ENCODE results near the gene IL32. TPM values are rescaled to one million over a fixed set of nuclear protein-coding genes. Genes with fewer than 3 reads are reported as not detected.
"Not testable (repeated sequence)": the region's sequence is repeated elsewhere in the genome, so short reads cannot be mapped to it uniquely, and the experiment has no call there.

Gene IL32
- total RNA-seq, 2 donors from 2014 or later: 2.0 to 4.0 TPM

DNA sequence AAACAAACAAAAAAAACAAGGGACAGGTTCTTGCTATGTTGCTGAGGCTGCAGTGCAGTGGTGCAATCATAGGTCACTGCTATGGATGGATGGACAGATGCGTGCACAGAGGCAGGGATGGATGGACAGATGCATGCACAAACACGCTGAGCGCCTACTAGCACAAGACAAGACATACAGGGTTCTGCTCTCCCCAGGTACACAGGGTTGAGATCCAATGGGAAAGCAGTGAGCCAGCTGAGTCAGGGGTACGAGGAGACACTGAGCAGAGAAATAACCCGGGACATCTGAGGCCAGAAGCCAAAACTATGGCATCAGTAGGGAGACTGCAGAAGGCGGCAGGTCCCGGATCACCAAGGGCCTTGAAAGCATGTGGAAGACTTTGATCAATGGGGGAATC, 6.2 kb downstream of the IL32 start:
- H3K4me3 Mint-ChIP-seq: no peak overlapping the region
- TF ChIP-seq, protein P1, sequence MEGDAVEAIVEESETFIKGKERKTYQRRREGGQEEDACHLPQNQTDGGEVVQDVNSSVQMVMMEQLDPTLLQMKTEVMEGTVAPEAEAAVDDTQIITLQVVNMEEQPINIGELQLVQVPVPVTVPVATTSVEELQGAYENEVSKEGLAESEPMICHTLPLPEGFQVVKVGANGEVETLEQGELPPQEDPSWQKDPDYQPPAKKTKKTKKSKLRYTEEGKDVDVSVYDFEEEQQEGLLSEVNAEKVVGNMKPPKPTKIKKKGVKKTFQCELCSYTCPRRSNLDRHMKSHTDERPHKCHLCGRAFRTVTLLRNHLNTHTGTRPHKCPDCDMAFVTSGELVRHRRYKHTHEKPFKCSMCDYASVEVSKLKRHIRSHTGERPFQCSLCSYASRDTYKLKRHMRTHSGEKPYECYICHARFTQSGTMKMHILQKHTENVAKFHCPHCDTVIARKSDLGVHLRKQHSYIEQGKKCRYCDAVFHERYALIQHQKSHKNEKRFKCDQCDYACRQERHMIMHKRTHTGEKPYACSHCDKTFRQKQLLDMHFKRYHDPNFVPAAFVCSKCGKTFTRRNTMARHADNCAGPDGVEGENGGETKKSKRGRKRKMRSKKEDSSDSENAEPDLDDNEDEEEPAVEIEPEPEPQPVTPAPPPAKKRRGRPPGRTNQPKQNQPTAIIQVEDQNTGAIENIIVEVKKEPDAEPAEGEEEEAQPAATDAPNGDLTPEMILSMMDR (conservative IDR thresholded peaks at IDR 0.05): no peak
- H3K36me3 ChIP-seq (ENCODE audit: control insufficient read depth, insufficient read depth, low read length): no peaks in the 10 kb centered on the region
- H3K9me3 ChIP-seq (ENCODE audit: control insufficient read depth, low read length): no peaks in the 10 kb centered on the region
- H3K27ac ChIP-seq (ENCODE audit: low read depth, low read length): no peak overlapping the region
- DNase-seq: no peak
- WGBS, 2 experiments (ENCODE audit: insufficient coverage in 1 of 2, insufficient read length in 1 of 2): 88 to 95% methylated on average over 7 of the region's 7 CpGs
- no peak overlapping the region for H3K4me3 ChIP-seq (ENCODE audit: low read length)
- no peaks in the 10 kb centered on the region for H3K27me3 ChIP-seq (ENCODE audit: control insufficient read depth, insufficient read depth, low read length, poor library complexity, severe bottlenecking)
- H3K4me1 Mint-ChIP-seq: peaks cover 9% of the 10 kb centered on the region
- no peak overlapping the region for H3K9ac ChIP-seq (ENCODE audit: extremely low read depth, low read length, poor library complexity, severe bottlenecking)
- H3K4me1 ChIP-seq (ENCODE audit: control insufficient read depth, insufficient read depth, low read length): no peaks in the 10 kb centered on the region
- no peaks in the 10 kb centered on the region for H3K9me3 Mint-ChIP-seq
- no peak overlapping the region for H3K27ac Mint-ChIP-seq
- no peaks in the 10 kb centered on the region for H3K36me3 Mint-ChIP-seq (ENCODE audit: low read depth)
- no peaks in the 10 kb centered on the region for H3K27me3 Mint-ChIP-seq (ENCODE audit: insufficient read depth)

DNA sequence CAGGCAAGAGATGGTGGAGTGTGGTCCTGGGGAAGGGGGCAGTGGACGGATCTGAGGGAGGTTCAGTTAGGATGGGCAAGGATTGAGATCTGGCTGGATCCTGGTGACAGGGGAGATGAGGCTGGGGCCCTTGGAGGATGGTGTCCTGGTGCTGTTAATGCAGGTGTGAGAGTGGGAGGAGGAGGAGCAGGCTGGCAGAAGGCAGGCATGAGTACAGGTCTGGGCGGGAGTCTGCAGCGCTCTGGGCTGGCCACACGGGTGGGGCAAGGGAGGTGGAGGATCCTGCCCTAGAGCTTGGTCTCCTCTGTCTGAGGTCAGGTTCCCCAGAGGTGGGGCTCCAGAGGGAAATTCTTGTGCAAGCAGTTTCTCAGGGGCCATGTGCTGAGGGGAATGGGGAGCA, 6.7 kb downstream of the IL32 start:
- WGBS, 2 experiments (ENCODE audit: insufficient coverage in 1 of 2, insufficient read length in 1 of 2): 70 to 86% methylated on average over 2 to 3 of the region's 4 CpGs
- not testable (repeated sequence) for H3K9me3 Mint-ChIP-seq, H3K27ac Mint-ChIP-seq

DNA sequence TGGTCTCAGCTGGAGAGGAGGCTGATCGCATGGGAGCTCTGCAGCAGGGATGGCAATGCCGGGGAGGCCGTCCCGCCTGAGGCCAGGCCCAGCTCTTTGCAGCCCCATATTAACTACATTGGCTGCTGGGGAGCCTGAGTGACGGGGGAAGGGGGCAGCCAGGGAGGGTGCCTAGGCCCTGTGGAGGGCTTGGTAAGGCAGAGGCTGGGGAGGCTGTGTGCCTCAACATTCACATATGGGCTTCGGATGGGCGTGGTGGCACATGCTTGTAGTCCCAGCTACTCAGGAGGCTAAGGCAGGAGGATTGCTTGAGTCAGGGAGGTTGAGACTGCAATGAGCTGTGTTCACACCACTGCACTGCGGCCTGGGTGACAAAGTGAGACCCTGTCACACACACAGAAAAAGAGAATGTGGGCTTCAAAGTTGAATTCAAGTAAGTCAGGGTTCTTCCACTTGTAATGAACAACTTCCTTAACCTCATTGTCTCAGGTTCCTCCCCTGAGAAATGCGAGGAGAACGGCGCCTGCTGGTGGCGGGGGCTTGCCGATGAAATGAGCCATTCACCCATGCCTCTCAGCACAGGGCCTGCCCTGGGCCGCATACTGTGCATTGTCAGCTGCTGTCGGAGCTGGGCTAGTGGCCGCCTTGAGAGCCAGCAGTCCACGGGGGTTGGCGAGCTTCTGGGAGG, 7.3 kb downstream of the IL32 start:
- H3K4me1 Mint-ChIP-seq; H3K4me3 Mint-ChIP-seq; H3K36me3 Mint-ChIP-seq (ENCODE audit: low read depth); H3K4me1 ChIP-seq (ENCODE audit: control insufficient read depth, insufficient read depth, low read length); H3K27me3 ChIP-seq (ENCODE audit: control insufficient read depth, insufficient read depth, low read length, poor library complexity, severe bottlenecking); H3K27me3 Mint-ChIP-seq (ENCODE audit: insufficient read depth); H3K9me3 ChIP-seq (ENCODE audit: control insufficient read depth, low read length); H3K9ac ChIP-seq (ENCODE audit: extremely low read depth, low read length, poor library complexity, severe bottlenecking); H3K27ac ChIP-seq (ENCODE audit: low read depth, low read length); H3K9me3 Mint-ChIP-seq; H3K4me3 ChIP-seq (ENCODE audit: low read length); H3K27ac Mint-ChIP-seq; H3K36me3 ChIP-seq (ENCODE audit: control insufficient read depth, insufficient read depth, low read length): not testable (repeated sequence)
- WGBS, 2 experiments (ENCODE audit: insufficient coverage in 1 of 2, insufficient read length in 1 of 2): 67 to 70% methylated on average over 1 to 6 of the region's 18 CpGs
- peak; percentile 72 for DNase-seq
- TF ChIP-seq, protein P1 (conservative IDR thresholded peaks at IDR 0.05): peak; percentile 44

More for the DNA sequence above, 6.7 kb downstream of the IL32 start:
- not testable (repeated sequence) for H3K36me3 ChIP-seq (ENCODE audit: control insufficient read depth, insufficient read depth, low read length); H3K4me1 Mint-ChIP-seq; DNase-seq; H3K36me3 Mint-ChIP-seq (ENCODE audit: low read depth); H3K27me3 ChIP-seq (ENCODE audit: control insufficient read depth, insufficient read depth, low read length, poor library complexity, severe bottlenecking); H3K4me3 Mint-ChIP-seq; H3K27me3 Mint-ChIP-seq (ENCODE audit: insufficient read depth); H3K9me3 ChIP-seq (ENCODE audit: control insufficient read depth, low read length); H3K27ac ChIP-seq (ENCODE audit: low read depth, low read length); H3K4me3 ChIP-seq (ENCODE audit: low read length); H3K9ac ChIP-seq (ENCODE audit: extremely low read depth, low read length, poor library complexity, severe bottlenecking); H3K4me1 ChIP-seq (ENCODE audit: control insufficient read depth, insufficient read depth, low read length)

DNA sequence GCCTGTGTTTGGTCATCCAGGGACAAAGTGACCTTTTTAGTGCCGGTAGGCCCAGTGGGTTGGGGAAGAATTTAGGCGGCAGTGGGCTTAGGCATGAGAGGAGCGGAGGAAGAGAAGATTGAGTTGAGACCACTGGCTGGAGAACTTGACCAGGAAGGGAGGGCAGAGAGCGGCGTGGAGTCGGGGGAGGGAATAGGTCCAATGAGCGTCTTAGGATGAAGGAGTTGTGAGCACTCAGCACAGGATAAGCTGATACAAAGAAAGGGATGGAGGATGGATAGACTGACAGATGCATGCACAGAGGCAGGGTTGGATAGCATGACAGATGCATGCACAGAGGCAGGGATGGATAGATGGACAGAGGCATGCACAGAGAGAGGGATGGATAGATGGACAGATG, 8.0 kb downstream of the IL32 start:
- no peak for DNase-seq
- Histone ChIP-seq H3K9ac (ENCODE audit: extremely low read depth, low read length, poor library complexity, severe bottlenecking) (no peak overlapping the region), H3K9me3 (ENCODE audit: control insufficient read depth, low read length) (no peaks in the 10 kb centered on the region), H3K36me3 (ENCODE audit: control insufficient read depth, insufficient read depth, low read length) (no peaks in the 10 kb centered on the region), H3K27ac (ENCODE audit: low read depth, low read length) (no peak overlapping the region), H3K4me3 (ENCODE audit: low read length) (no peak overlapping the region), H3K27me3 (ENCODE audit: control insufficient read depth, insufficient read depth, low read length, poor library complexity, severe bottlenecking) (no peaks in the 10 kb centered on the region), H3K4me1 (ENCODE audit: control insufficient read depth, insufficient read depth, low read length) (no peaks in the 10 kb centered on the region)
- no peaks in the 10 kb centered on the region for H3K9me3 Mint-ChIP-seq
- peaks cover 9% of the 10 kb centered on the region for H3K4me1 Mint-ChIP-seq
- 91 to 97% methylated on average over 7 of the region's 7 CpGs for WGBS, 2 experiments (ENCODE audit: insufficient coverage in 1 of 2, insufficient read length in 1 of 2)
- no peak overlapping the region for H3K4me3 Mint-ChIP-seq
- no peaks in the 10 kb centered on the region for H3K27me3 Mint-ChIP-seq (ENCODE audit: insufficient read depth)
- TF ChIP-seq, protein P1 (conservative IDR thresholded peaks at IDR 0.05): no peak
- no peaks in the 10 kb centered on the region for H3K36me3 Mint-ChIP-seq (ENCODE audit: low read depth)
- H3K27ac Mint-ChIP-seq: no peak overlapping the region

Measured in endodermal cell (in vitro differentiated cells).